ENCODE data around the gene SNX10. TPM values are rescaled to one million over a fixed set of nuclear protein-coding genes. Genes with fewer than 3 reads are reported as not detected.

The SNX10 gene
- total and polyA plus RNA-seq, 2 of the 4 experiments (the other 2 are of a cell fraction), result not detected

GRCh38 chr7:26337232-26337865 is 45.7 kb downstream of the SNX10 start:
- dilution Hi-C loops (cut with HindIII; ENCODE audit: low sequenced_read_pairs, unreplicated experiment), result no loop called here
- no peak for DNase-seq
- Histone ChIP-seq H3K79me1 (ENCODE audit: low read depth in 1 of 2, low read length in 2 of 2) (no peaks in the 10 kb centered on the region), H3K4me1 (ENCODE audit: control insufficient read depth, insufficient read depth, low read length) (no peaks in the 10 kb centered on the region), H2AK9ac (replicated peaks; ENCODE audit: low read depth, low read length, poor library complexity) (no peak overlapping the region), H3K56ac (ENCODE audit: extremely low read depth, insufficient read depth, low read length) (no peak overlapping the region), H2AFZ (replicated peaks; ENCODE audit: low read length, poor library complexity) (no peak overlapping the region), H3K18ac (ENCODE audit: low read depth, low read length) (no peak overlapping the region), H3K4ac (ENCODE audit: low read depth, low read length) (no peak overlapping the region), H3K36me3 (ENCODE audit: control insufficient read depth, insufficient read depth, low read length) (no peaks in the 10 kb centered on the region), H3K4me2 (ENCODE audit: low read depth, low read length) (no peak overlapping the region), H3K27me3 (ENCODE audit: control insufficient read depth, insufficient read depth, low read length) (no peaks in the 10 kb centered on the region), H4K20me1 (ENCODE audit: insufficient read depth, low read length) (no peaks in the 10 kb centered on the region), H3K9me3 (ENCODE audit: control insufficient read depth, insufficient read depth, low read length) (no peaks in the 10 kb centered on the region), H3K14ac (replicated peaks; ENCODE audit: low read depth, low read length) (no peak overlapping the region), H4K5ac (ENCODE audit: low read depth, low read length) (no peak overlapping the region), H2BK5ac (ENCODE audit: low read depth, low read length, poor library complexity, severe bottlenecking) (no peak overlapping the region), H3K27ac (ENCODE audit: insufficient read depth, low read length) (no peak overlapping the region), H2BK120ac (ENCODE audit: low read depth, low read length) (no peak overlapping the region), H4K8ac (ENCODE audit: low read depth in 2 of 2, low read length in 2 of 2) (no peak overlapping the region), H3K9ac (ENCODE audit: low read depth, low read length) (no peak overlapping the region), H3K9me1 (ENCODE audit: insufficient read depth, low read length) (no peaks in the 10 kb centered on the region), H3K4me3 (ENCODE audit: insufficient read depth, low read depth, low read length) (no peak overlapping the region), H2AK5ac (ENCODE audit: low read depth, low read length) (no peak overlapping the region), H2BK20ac (ENCODE audit: low read depth, low read length) (no peak overlapping the region), H4K91ac (ENCODE audit: insufficient read depth, low read depth, low read length) (no peak overlapping the region), H3K23ac (ENCODE audit: low read depth, low read length) (no peak overlapping the region), H2BK15ac (ENCODE audit: low read depth, low read length) (no peak overlapping the region)
- no CpG with 5 or more reads among the region's 2 CpGs for WGBS, 2 experiments (ENCODE audit: extremely low coverage in 2 of 2, insufficient read length in 1 of 2)
- no peak for TF ChIP-seq CEBPB (IDR thresholded peaks at IDR 0.05; ENCODE audit: low read depth, low read length)
- TF ChIP-seq CTCF (conservative IDR thresholded peaks at IDR 0.05; ENCODE audit: low read depth, low read length), result no peak
- no peak for TF ChIP-seq RCOR1 (IDR thresholded peaks at IDR 0.05; ENCODE audit: insufficient replicate concordance, low read length)
- TF ChIP-seq POLR2A (IDR thresholded peaks at IDR 0.05; ENCODE audit: low read depth, low read length), result no peak
- in situ Hi-C loops (cut with MboI; ENCODE audit: low sequenced_read_pairs), result no loop called here
- POLR2A ChIA-PET (ENCODE audit: unreplicated experiment), result no interaction called here
- intact Hi-C loops (cut with micrococcal nuclease), result no loop called here
- no TSS peak for BruUV-seq (replicated peaks)
- CTCF ChIA-PET, result no interaction called here
- no peak for ATAC-seq (ENCODE audit: low read depth)

Measured in IMR-90 (cell line).